C1 segment of cervical spinal cord (tissue), 14 donors: ENCODE data around the gene SGCA.

Experiments used
- DNase-seq, 14 donors: peaks; one replicate each; lab custom pipeline; 2025; lab: John Stamatoyannopoulos, UW

The SGCA gene

DNA sequence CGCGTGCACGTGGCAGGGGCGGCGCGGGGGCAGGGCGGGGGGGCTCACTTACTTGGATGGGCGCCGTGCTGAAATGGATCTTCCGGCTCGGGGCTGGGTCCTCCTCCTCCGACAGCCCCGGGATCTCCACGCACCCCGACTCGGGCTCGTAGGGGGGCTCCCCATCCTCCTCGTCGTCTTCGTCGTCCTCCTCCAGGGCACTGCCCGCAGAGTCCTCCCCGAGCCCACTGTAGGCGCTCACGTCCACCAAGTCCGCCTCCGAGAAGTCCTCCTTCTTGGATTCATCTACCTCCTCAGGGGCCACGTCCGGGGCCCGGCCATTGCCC, 16.8 kb upstream of the SGCA start:
- DNase-seq, result peak in 2 of 14 donors; percentile 40 to 57

DNA sequence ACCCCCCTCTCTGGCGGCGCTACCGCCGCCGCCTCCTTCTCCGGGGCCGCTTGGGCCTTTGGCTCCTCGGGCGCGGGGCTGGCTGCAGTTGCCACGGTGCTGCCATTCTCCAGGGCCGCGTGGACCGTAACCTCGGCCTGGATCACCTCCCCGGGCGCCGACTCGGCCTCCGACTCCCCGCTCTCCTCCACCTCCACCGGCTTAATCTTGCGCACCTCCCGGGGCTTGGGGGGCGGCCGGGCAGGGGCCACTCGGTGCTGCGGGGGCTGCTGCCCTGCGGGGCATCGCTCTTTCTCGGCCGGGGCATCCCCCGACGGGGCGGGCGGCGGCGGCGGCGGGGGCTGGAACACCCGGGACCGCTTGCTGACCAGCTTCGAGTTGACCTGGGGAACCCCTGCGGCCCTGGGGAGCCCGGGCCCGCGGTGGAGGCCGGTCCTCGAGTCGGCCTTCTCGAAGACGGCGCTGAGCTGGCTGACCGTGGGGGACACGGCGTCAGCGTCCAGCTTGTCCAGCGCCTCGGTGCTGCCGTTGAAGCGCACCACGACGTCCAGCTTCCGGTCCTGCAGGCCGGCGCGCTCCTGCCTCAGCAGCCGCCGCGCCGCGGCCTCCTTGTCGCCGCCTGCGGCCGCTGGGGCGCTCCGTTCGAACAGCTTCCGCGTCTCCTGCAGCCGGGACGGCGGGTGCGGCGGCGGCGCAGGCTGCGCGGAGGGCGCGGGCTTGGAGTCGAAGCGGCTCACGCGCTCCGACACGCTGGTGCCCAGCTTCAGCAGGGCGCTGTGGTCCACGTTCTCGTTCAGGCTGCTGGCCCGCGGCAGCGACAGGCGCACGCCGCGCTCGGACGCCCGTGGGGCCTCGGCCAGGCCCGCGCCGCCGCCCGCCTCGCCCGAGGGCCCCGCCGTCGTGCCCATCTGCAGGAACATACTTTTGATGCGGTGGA, 16.1 kb upstream of the SGCA start:
- DNase-seq, result peak in 5 of 14 donors; percentile 15 to 57 (median 51)

DNA sequence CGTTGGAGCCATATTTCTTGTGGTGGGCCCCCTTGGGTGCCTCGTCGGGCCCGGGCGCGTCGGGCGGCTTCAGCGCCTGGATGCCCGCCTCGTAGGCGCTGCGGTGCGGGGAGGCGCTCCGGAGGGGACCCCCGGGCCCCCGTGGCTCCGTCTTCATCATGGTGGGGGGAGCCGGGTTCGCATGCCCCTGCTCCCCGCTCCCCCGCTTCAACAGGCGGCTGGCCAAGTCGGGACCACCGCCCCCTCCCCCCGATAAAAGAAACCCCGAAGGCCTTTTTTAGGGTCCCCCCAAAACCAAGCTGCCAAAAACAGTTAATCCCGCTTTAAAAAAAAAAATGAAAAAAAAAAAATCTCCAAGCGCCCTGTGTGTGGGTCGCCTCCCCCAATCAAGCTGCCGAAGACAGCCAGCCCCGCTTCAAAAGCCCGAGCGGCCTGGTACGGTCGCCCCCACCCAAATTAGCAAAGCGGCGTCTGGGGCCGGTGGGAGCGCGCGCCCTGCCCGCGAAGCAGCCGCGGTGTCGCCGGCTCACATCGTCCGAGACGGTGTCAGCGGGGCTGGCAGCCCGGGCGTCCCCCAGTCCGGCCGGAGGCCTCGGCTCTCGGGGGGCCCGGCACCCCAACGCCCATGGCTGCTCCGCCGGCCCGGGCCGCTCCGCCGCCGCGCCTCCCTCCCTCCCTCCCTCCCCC, 15.3 kb upstream of the SGCA start, which contains the start of gene PPP1R9B:
PPP1R9B (minus strand) TSS at position 324 of the 687 bp plus-strand sequence; CDS start at position 160, 164 bp downstream.
- no peak for DNase-seq

DNA sequence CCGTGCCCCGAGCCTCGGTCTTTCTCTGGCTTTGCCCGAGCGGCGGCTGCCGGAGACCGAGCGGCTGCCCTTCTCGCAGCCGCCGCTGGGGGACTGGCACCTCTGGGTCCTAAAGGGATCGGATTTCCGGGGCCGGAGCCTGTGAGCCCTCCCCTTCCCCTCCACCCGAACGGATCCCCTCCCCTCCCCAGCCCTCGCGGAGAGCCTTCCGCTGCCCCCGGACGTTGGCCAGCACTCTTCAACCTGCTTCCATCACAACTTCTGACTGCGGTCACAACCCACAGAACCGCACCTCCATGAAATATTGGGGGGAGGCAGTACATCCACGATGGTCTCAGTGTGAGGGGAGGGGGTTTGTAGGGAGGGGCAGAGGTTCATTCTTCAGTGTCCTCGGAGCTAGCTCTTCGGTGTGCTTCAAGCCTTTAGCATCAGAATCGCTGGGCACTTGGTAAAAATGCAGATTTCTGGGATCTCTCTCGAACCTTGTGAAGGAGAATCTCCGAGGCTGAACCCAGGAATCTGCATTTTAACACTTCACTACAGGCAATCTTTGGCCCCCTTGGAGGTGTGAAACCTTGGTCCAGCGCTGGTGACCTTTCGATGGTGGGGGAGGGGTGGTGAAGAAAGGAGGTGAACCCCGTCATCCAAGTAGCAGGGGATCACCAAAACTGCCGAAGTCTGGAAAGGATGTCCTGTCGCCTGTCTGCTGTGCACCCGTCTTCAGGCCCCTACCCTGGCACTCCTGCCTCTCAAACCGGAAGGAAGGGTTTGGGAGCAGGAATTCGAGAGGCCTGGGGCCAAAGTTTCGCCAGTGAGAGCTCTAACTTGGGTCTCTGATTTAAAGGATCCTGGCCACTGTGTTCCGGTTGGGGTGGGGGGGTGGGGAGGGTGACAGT, 14.5 kb upstream of the SGCA start:
- DNase-seq, result peak in 13 of 14 donors; percentile 43 to 89 (median 80)

DNA sequence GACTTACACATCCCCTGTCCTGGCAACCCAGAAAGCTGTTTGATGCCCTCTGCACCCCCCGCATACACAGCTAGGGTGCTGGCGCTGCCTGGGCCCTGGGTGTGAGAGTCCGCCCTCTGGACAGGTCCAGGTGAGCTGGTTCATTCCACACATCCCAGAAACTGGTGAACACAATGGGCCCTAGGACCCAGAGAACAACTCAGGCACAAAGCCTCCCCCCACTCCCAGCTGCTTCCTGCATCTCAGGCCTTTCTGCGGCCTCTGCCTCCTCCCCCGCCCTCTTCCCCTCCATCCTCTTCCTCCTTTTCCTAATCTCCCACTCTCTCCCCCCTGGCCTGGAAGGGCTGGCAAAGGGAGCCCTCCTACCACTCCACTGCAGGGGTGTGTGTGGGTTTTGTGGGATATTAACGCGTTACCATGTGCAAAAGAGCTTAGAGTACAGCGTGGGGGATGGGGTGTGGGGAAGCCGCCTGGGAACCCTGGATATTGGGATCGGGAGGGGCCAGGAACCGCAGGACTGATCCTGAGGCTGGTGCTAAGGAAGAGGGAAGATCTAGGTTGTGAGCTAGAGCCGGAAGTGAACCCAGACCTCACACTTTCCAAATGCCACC, 13.8 kb upstream of the SGCA start:
- peak in 13 of 14 donors; percentile 48 to 94 (median 82) for DNase-seq

DNA sequence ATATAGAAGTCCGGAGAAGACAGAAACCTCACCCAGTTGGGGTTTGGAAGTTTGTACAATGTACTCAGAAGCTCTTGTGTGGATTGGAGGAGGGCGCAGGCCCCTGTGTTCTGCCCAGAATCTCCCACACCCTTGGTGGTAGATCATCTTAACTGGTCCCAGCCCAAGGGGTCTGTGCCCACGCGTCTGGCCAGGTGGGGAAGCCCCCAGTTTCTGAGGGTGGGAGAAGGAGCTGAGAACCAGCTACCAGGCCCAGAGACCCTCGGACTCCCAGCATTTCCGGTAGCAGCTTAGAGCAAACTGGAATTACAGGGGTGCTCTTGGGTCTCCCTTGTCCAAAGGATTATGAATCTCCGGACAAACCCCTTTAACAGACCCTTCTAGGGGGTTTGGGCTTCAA, 13.1 kb upstream of the SGCA start:
- no peak for DNase-seq

DNA sequence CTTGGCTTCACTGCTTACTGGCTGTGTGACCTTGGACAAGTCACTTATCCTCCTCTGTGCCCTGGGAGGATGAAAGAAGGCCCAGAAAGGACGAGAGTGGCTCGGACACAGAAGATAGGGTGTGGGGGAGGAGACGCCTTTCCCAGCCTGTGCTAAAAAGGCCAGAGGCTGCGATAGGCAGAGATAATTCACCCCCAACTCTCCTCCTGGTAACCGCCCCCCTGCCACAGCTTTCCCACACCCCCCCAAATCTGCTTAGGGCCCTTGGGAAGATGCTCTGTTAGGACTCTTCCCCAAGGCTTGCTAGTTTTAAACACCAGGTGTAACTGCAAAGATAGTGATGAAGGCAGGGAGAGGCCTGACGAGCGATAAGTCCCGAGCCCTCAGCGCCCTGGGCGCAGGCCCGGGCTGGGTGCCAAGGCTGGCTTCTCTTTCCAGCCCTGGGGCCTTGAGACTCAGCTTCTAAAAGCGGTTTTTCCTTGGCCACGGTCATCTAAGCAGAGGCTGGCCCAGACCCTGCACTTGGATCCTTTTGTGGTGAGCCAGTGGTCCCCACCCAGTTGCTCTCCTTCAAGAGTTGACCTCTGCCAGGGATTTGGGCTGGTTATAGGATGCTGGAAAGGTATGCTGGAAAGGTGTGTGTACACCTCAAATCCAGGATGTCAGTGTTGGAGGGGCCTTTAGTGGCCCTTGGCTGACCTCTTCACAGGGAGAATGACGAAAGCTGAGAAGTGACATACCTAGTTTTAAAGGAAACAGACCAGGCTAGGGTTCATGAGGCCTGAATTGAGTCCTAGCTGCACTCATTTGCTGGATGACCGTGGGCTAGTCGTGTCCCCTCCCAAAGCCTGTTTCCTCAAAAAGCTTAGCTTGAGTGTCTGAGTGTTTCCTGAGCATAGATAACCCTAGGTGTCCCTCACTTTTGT, 11.9 kb upstream of the SGCA start:
- peak in 1 of 14 donors; percentile 16 for DNase-seq

DNA sequence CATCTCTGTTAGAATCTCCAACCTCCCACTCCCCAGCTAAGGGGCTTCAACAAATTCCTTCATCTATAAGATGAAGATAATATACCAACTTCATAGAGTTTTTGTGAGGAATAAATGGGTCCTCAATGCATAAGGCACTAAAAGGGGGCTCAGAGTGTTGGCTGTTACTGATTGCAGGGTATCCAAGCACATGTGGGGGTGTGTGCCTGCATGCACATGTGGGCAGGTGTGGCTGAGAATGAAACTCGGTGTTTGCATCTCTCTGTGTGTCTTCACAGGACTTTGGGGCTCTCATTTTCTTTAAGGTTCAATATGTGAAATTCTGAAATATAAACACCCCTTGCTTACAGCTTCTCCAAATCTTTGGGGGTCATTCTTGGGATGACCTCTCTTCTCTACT, 11.2 kb upstream of the SGCA start:
- no peak for DNase-seq

DNA sequence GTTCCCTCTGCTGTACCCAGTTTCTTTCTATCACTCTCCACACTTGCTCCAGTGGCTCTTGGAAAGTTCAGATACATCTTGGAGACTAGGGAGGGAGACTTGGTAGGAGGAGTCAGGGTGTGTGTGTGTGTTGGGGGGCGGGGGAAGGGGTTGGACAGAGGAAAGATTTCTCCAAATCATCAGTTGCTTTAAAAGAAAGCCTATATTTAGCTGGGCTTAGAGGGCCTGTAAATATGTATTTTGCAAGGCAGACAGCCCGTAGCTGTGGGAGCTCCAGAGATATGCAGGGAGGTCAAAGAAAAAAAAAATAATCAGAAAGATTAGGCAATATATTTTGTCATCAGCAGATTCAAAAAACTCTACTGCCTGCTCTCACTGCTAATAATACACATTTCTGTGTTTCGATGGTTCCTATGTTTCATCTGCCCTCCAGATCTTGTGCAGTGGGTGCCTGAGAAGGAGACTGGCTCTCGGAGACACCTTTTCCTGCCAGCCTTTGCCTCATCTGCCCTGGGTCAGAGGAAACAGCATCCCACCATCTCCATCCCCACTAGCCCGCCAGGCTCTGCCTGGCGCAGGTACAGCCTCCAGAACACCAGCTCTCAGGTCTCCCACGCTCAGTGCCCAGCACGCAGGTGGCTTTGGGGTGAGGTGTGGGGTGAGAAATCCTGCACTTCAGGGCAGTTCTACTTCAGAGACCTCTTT, 10.5 kb upstream of the SGCA start:
- no peak for DNase-seq

DNA sequence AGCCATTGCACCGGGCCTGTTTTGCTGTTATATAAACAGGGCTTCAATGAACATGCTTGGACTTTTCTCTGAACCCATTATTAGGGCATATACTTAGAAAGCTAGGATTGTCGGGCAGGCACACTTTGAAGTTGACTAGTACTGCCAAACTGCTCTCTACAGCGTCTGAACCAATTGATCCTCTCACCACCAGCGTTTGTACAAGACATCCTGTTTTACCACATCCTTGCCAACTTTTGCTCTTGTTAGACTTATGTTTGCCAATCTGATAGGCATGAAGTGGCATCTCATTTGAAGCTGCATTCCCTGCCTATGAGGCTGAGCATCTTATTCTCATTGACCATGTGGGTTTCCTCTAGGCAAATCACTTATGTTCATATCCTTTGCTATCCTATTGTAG, 7.9 kb upstream of the SGCA start:
- no peak for DNase-seq

DNA sequence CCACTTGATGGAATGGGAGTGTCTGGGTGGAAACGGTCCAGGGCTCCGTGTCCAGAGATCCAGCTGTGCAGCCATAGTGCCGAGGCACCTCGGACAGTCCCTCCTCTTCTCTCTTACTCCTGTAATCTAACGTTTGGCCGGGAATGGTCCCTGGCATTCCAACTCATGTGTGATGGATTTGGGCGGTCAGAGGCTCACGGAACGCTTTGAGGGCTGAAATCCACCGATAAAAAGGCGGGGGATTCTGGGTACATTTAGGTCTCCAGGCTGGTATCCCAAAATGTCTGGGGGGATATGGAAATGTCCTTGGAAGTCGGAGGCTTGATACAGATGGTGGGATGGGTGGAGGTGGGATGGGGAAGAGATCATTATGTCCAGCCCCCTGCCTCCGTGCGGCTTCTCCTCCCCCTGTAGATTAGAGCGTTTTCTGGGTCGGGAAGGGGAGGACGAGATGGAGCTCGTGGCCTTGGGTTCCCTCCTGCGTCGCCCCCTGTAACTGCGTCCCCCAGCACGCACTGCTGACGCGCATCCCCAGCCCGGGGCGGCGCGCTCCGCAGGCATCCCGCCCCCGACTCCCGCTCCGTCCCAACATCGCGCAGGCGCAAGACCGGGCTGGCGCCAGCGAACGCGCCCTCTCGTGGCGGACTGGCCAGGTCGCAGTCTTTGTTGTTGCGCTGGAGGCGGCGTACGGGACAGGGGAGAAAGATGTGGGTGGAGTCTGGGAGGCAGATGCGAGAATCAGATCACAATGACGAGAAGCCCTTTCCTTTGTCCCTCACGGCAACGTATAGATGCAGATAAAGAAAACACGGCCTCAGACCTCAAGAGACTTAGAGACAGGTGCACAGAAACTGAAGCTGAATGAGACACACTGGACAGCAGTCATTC, 4.5 kb upstream of the SGCA start:
- peak; percentile 55 to 93 (median 83) for DNase-seq

DNA sequence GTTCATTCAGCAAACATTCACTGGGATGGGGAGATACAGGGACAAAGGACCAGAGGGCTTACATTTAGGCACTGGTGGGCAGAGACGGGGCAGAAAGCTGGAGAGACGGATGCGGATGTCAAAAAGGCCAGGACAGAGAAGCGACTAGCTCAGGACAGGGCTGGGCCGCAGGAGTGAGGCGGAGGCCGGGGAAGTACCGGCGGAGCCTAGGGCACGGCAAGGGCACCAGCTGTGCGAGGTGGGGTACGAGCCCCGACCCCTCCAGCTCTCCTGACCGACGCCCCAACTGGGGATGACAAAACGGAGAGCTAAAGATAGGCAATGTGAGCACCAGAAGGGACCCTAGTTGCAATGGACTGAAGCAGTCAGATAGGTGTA, 3.9 kb upstream of the SGCA start:
- DNase-seq, result no peak

DNA sequence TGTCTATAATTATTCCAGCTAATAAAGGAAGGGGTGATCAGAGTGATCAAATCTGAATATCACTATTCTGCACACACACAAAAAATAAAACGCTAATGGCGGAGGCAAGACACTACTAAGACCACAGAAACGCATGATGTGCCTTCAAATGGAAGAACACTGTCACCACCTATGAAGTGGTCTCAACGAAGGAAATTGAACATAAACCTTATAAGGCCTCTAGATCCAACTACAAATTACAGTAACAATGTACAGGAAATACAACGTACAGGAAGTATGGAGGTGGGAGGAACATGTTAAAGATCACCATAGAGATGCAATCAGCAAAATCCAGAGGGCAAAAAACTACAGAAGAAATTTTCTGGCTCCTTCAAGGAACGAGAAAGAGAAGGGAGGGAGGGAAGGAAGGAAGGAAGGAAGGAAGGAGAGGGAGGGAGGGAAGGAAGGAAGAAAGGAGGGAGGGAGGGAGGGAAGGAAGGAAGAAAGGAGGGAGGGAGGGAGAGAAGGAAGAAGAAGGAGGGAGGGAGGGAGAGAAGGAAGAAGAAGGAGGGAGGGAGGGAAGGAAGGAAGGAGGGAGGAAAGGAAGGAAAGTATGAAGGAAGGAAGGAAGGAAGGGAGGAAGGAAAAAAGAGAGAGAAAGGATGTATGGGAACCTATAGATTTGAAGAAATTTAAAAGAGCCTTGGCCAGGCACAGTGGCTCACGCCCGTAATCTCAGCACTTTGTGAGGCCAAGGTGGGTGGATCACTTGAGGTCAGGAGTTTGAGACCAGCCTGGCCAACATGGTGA, 3.1 kb upstream of the SGCA start:
- no peak for DNase-seq

DNA sequence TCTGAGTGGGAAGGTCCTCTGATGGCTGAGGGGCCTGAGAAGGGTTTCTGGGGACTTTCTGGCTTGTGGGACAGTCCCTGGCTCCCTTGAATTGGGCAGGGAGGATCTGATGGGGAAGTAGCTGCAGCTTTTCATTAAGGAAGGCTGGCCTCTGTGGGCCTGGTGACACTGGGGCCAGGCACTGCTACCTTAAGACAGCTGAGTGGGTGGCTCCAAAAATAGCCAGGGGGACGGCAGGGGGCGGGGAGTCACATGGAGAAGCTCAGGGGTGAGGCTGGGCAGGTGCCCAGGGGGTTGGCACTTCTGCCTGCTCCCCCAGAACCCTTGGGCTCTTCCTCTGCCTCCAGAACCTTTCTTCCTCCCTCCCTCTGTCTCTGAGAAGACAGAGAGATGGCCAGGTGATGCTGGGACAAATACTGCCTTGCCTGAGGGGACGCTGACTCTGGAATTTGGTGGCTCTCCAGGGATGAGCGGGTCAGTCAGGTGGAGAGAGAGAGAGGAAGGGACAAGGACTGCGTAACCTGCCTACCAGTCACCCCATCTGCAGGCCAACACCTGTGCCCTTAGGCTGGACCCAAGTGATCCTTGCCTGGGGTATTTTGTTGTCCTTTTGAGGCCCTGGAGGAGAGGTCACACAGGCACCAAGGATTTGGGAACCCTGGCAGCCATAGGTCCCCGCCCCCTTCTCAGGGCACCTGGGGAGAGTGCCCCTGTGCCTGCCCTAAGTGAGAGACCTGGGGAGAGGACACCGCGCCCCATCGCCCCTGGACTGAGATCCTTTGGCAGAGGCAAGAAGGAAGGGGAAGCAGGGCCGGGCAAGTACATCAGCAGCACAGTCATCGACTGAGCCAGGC, 1.7 kb upstream of the SGCA start:
- DNase-seq, result no peak

DNA sequence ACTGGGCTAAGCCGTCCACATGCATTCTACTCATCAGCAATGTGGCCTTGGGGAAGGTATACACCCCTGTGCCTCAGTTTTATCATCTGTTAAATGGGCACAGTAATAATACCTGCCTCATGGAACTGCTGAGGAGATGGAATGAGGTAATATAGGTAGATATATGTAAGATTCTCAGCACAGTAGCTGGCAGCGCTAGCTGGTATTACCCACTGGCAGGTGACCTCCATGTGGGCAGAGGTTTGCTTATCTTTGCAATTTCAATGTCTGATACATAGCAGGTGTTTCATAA, 1.2 kb upstream of the SGCA start:
- no peak for DNase-seq

DNA sequence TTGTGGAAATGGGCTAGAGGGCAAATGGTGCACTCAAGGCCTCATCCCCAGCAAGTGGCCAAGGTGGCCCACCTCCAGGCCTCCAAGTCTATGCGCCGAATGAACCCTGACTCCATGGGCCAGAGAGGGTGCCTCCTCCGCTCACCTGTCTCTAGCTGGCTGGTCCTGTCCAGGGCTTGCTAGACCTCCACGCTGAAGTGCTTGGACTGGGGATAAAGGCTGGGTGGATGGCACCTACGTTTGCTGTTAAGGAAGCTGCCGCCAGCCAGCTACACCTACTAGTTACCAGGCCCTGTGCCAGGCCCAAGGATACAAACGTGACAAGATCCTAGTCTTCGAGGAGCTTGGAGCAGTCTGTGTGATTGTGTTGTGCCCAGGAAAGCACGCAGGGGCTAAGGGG, 739 bp upstream of the SGCA start:
- DNase-seq, result no peak

DNA sequence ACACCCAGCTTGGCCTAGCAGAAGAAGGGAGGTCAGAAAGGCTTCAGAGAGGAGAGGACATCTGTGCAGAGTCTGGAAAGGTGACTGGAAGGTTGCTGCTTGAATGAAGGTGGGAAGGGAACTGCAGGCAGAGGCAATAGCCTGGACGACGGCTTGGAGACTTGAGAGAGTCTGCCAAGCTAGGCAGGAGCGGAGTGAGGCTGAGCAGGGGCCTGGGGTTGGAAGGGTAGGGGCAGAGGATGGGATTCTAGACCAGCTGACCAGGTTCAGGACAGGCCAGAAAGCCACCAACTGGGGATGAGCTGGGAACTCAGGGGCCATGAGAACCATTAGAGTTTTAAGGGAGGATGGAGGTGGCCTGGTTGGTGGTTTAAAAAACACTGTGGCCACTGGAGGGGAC, 339 bp upstream of the SGCA start:
- DNase-seq, result no peak
